Neuronal stem cell (in vitro differentiated cells): ENCODE measurements around the gene CLASP1. TPM values are rescaled to one million over a fixed set of nuclear protein-coding genes. Genes with fewer than 3 reads are reported as not detected.

Source experiments
- small RNA-seq: library from polyadenylated mRNA; stranded (forward); fragments of <200 nt; extraction: miRNeasy Mini kit (QIAGEN cat#:217004); gene quantifications from one replicate; pipeline ENCODE3, GENCODE V24; 2013; ENCODE audit not compliant: insufficient read depth

Gene CLASP1

Small RNA genes within 50 kb of the gene (small RNA-seq; reads per million reads assigned to genes)
- gene RF00019 (not detected), gene RNU4ATAC (257 reads per million, percentile 98 among the genes with 10 or more reads in this experiment)
